Lung (tissue), 12 donors: ENCODE results near the gene CDH4. TPM values are rescaled to one million over a fixed set of nuclear protein-coding genes. Genes with fewer than 3 reads are reported as not detected.

ENCODE experiments used
- ATAC-seq: fragments of 200-7000 bp; cut with Tn5 transposase; one replicate; pipeline ENCODE4 v1.9.1; 2020; ENCODE audit warnings: moderate number of reproducible peaks; ENCODE audit not compliant: insufficient read depth, low FRiP score
- DNase-seq, 3 donors: peaks; one replicate each; pipeline ENCODE4 v3.0.0-alpha.2; 2013 to 2017
- H3K27ac ChIP-seq, 2 donors: one replicate each; pipeline ENCODE4 v1.5.1; 2013; ENCODE audit warnings: mild to moderate bottlenecking in 2 of 2, moderate library complexity in 2 of 2, control low read depth in 1 of 2, inconsistent platforms in 1 of 2, low read depth in 1 of 2, low read length in 1 of 2
- H3K27me3 ChIP-seq, 3 donors: one replicate each; pipeline ENCODE4 v1.5.1; 2013; ENCODE audit warnings: low read length in 2 of 3; ENCODE audit not compliant: control insufficient read depth in 3 of 3, insufficient read depth in 3 of 3
- H3K36me3 ChIP-seq, 4 donors: one replicate each; pipeline ENCODE4 v1.5.1; 2013; ENCODE audit warnings: low read length in 4 of 4, mild to moderate bottlenecking in 1 of 4, moderate library complexity in 1 of 4; ENCODE audit not compliant: control insufficient read depth in 4 of 4, insufficient read depth in 4 of 4
- H3K4me1 ChIP-seq, 5 donors: one replicate each; pipeline ENCODE4 v1.5.1; 2013; ENCODE audit warnings: low read length in 5 of 5, mild to moderate bottlenecking in 2 of 5, moderate library complexity in 1 of 5; ENCODE audit not compliant: control insufficient read depth in 5 of 5, insufficient read depth in 5 of 5
- H3K4me3 ChIP-seq: one replicate; pipeline ENCODE4 v1.5.1; 2013; ENCODE audit warnings: mild to moderate bottlenecking, control low read depth, moderate library complexity
- H3K9ac ChIP-seq, 2 donors: one replicate each; pipeline ENCODE4 v1.5.1; 2013; ENCODE audit warnings: low read length in 2 of 2, control low read depth in 1 of 2; ENCODE audit not compliant: insufficient read depth in 1 of 2
- H3K9me3 ChIP-seq, 4 donors: one replicate each; pipeline ENCODE4 v1.5.1; 2013; ENCODE audit warnings: low read length in 3 of 4, mild to moderate bottlenecking in 1 of 4, moderate library complexity in 1 of 4; ENCODE audit not compliant: control insufficient read depth in 4 of 4, insufficient read depth in 3 of 4
- CTCF ChIP-seq: IDR thresholded peaks from 2 replicates; pipeline ENCODE4 v1.5.1; 2012; ENCODE audit warnings: mild to moderate bottlenecking; ENCODE audit errors: control extremely low read depth, extremely low read depth
- WGBS, 2 donors: extraction: QIAGEN DNeasy Blood & Tissue Kit; methylation state at CpG; one replicate each; pipeline ENCODE4 v1.1.7; 2013; 5-methylcytosine and 5-hydroxymethylcytosine counted together
- polyA plus RNA-seq, 2 donors: library from polyadenylated mRNA; stranded (reverse); fragments of 200-250 nt; gene quantifications; one replicate each; pipeline ENCODE4 v1.2.1, GENCODE V29; 2013
- total RNA-seq, 2 donors: library from RNA; depleted of rRNA in 1 of 2; stranded (reverse); fragments of >200 nt in 1 of 2; gene quantifications; one replicate each; pipeline ENCODE4 v1.2.1, GENCODE V29; 2014 to 2021
- donor health status: control.
- donor health status: control.
- donor health status: Bipolar disorder and iron deficiency.
- donor health status: healthy.
- donor health status: DM: yes; HTN: yes; CAD: no.

The CDH4 gene
- total and polyA plus RNA-seq, 4 donors = 0.10 to 2.1 (median 0.34) TPM

- H3K4me3 ChIP-seq = no peak overlapping the region
- H3K36me3 ChIP-seq = no peaks in the 10 kb centered on the region
- TF ChIP-seq CTCF = no peak
- WGBS, 2 donors = 67 to 81% methylated on average over 4 of the region's 4 CpGs
- H3K27ac ChIP-seq = no peak overlapping the region
- ATAC-seq (no peak), DNase-seq (no peak)
- no peaks in the 10 kb centered on the region for H3K4me1 ChIP-seq
- H3K9ac ChIP-seq = no peak overlapping the region
- no peaks in the 10 kb centered on the region for H3K9me3 ChIP-seq
- H3K27me3 ChIP-seq = peaks cover 0 to 10% (median 0%) of the 10 kb centered on the region in 3 donors
Measured at GRCh38 chr20:61548069-61548468, 296.0 kb downstream of the CDH4 start.

- TF ChIP-seq CTCF = no peak
- Histone ChIP-seq H3K36me3 (no peaks in the 10 kb centered on the region), H3K27ac (no peak overlapping the region), H3K27me3 (peaks cover 0 to 14% (median 0%) of the 10 kb centered on the region in 3 donors), H3K9me3 (peaks cover 0 to 2% (median 0%) of the 10 kb centered on the region in 4 donors), H3K9ac (no peak overlapping the region), H3K4me3 (no peak overlapping the region), H3K4me1 (no peaks in the 10 kb centered on the region)
- ATAC-seq (no peak), DNase-seq (no peak)
- WGBS, 2 donors = 75 to 90% methylated on average over 2 of the region's 2 CpGs
Measured at GRCh38 chr20:61549865-61550264, 297.8 kb downstream of the CDH4 start.

- no peaks in the 10 kb centered on the region for H3K36me3 ChIP-seq
- H3K4me1 ChIP-seq = no peaks in the 10 kb centered on the region
- ATAC-seq = no peak
- H3K9ac ChIP-seq = no peak overlapping the region
- TF ChIP-seq CTCF = no peak
- DNase-seq = no peak
- H3K27ac ChIP-seq = no peak overlapping the region
- WGBS, 2 donors = 84 to 86% methylated on average over 2 of the region's 2 CpGs
- H3K4me3 ChIP-seq = no peak overlapping the region
- peaks cover 0 to 10% (median 0%) of the 10 kb centered on the region in 3 donors for H3K27me3 ChIP-seq
- H3K9me3 ChIP-seq = peaks cover 0 to 2% (median 0%) of the 10 kb centered on the region in 4 donors
Measured at GRCh38 chr20:61551401-61551800, 299.3 kb downstream of the CDH4 start.

GRCh38 chr20:61554617-61555016 is 302.6 kb downstream of the CDH4 start:
- peaks cover 0 to 2% (median 0%) of the 10 kb centered on the region in 4 donors for H3K9me3 ChIP-seq
- no peak for TF ChIP-seq CTCF

More at GRCh38 chr20:61554617-61555016, 302.6 kb downstream of the CDH4 start:
- Histone ChIP-seq H3K36me3 (no peaks in the 10 kb centered on the region), H3K4me1 (no peaks in the 10 kb centered on the region), H3K27me3 (peaks cover 0 to 9% (median 0%) of the 10 kb centered on the region in 3 donors), H3K9ac (no peak overlapping the region), H3K4me3 (no peak overlapping the region), H3K27ac (no peak overlapping the region)
- 85 to 91% methylated on average over 10 of the region's 10 CpGs for WGBS, 2 donors
- ATAC-seq (no peak), DNase-seq (no peak)
